GM18951 (cell line): Measurements from ENCODE around the gene SLC35F1.

Experiments used
- POLR2A ChIP-seq: IDR thresholded peaks from 4 replicates; pipeline ENCODE4 v1.6.1; 2011; ENCODE audit warnings: mild to moderate bottlenecking; ENCODE audit not compliant: insufficient read length, insufficient read depth; ENCODE audit errors: extremely low read depth
- in situ Hi-C: fragments of 300-500 bp; cut with MboI; formaldehyde crosslinking; loops from one replicate; pipeline ENCODE4 v1.12.0; 2022; ENCODE audit warnings: low sequenced_read_pairs, mixed read lengths, inconsistent platforms; ENCODE audit not compliant: unreplicated experiment

Gene SLC35F1

GRCh38 chr6:117915846-117916245 lies 8.8 kb downstream of the SLC35F1 start:
- in situ Hi-C loops, result no loop called here
- no peak for TF ChIP-seq POLR2A

GRCh38 chr6:117916483-117916882 lies 9.4 kb downstream of the SLC35F1 start:
- in situ Hi-C loops, result no loop called here
- TF ChIP-seq POLR2A, result no peak

DNA sequence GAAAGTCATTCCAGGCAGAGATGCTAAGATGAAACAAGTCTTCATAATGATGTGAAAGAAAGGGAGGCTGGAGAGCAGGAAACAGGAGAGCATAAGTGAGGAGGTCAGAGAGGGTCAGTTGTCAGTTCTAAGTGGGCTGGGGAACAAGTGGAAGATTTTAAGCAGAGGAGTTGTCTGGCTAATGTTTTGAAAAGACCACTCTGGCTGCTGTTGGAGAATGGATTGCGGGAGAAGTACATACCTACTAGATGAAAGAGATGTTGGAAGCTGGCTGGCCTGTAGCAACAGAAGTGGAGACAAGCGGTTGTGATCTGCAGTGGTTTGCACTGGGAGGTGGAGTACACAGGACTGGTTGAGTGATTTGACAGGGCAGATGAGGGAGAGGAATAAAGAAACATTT lies 10.1 kb downstream of the SLC35F1 start:
- no peak for TF ChIP-seq POLR2A
- in situ Hi-C loops, result no loop called here

DNA sequence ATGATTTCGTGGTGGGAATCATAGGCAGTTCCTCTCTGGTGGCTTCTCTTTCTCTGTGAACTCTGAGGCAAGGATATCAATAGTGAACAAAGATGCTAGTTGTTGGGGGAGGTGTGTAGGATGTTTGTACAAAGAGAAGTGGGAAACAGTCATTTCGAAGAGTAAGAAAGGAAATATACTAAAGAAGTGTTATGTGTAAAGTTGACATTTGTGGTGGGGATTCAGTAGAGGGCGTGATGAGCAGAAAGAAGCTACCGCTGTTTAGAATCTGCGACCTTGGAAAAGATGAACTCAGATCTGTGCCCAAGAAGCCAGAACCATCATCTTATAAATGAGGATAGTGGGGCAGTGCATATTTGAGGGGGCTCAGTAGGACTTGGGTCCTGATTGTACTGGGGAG lies 11.4 kb downstream of the SLC35F1 start:
- TF ChIP-seq POLR2A, result no peak
- in situ Hi-C loops, result no loop called here

DNA sequence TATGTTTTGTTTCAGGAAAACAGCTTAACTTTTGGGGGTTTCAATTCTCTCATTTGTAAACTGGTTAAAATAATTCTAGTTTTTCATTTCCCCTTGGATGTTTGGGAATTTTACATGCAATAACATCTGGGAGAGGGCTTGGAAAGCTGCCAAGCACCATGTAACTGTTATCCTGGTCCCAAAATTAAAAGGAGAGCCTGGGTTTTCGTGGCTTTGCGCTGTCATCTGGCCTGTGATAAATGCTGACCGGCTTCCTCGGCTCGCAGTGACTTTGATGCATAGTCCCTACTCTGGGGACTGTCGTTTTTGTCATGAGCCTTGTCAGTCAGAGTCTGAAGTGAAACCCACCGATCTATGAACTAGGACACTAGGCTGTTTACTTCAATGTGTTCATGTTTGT lies 12.2 kb downstream of the SLC35F1 start:
- in situ Hi-C loops, result no loop called here

DNA sequence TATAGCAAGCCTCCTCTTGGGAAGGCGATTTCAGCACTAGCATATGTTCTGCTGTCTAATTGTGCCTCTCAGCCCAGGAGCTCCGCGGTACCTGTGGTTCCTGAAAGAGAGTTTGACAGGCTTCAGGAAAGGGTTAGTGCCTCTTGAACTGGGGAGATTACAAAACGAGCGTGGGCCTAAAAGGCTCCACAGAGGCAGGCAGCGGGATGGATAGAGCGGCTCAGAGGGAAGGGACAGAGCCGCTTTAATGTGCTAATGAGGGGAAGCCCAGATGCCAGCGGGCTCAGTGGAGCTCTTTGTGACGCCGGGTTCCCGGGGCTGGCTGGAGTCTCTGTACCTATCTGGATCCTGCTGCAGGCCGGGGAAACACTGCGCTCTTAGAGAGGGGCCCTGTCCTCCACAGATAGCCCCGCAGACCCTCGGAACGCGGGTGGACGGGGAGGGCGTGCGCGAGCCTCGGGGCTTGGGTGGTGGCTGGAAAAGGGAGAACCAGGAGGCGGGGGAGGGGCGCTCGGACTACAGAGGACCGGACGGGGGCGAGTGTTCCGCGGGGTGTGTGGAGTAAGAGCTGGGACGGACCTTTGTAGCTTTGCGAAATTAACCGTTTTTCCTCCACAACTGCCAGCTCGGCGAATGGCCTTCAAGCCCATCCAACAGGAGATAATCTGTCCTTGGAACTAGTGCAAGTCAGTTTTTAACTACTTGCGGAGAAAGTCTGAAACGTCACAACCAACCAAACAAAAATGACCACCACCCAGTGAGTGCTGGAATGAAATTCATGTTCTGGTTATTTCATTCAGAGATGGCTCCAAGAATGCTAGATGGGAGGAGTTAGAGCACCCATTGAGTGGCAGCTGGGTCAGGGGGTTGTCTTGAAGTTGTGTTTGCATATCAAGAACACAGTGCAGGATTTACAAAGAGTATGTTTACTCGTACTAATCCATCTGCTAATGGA lies 13.0 kb downstream of the SLC35F1 start:
- in situ Hi-C loops, result no loop called here
- TF ChIP-seq POLR2A, result no peak

More for the DNA sequence above, 12.2 kb downstream of the SLC35F1 start:
- no peak for TF ChIP-seq POLR2A

DNA sequence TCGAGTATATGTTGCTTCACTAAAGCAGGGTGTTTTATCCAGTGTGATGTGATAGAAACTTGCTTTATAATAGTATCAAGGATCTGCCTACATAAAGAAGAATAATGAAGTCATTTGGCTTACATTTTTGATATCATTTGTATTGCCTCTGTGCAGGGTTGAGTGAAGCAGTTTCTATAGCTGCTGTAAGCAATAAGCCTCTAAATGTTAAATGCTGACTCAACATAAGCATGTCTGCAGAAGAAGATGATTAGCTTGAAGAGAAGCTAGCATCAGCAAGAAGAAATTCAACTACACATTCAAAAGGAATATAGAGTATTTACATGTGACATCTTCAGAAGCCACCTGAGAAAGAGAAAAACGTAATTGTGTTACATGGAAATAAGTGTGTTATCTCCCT lies 17.6 kb downstream of the SLC35F1 start:
- TF ChIP-seq POLR2A, result no peak
- in situ Hi-C loops, result no loop called here

DNA sequence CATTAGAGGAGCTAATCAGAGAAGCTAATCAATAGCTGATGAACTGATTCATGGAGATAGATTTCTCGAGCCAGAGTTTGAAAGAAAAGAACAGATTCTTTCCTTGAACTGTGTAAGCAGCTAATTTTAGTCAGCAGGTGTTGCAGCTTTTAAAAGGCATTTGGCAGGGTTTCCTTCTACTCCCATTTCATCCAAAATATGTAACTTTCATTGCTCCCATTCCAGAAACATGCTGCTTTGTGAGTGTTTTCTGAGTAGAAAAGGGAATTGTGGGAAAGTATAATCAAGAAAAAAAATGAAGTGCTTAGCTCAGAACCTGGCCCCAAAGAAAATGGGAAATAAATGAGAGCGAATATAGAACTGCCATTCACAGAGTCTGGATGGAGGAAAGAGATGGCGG lies 20.8 kb downstream of the SLC35F1 start:
- in situ Hi-C loops, result no loop called here
- TF ChIP-seq POLR2A, result no peak

- no peak for TF ChIP-seq POLR2A
- in situ Hi-C loops, result no loop called here
Measured at GRCh38 chr6:117928833-117929232, 21.8 kb downstream of the SLC35F1 start.

DNA sequence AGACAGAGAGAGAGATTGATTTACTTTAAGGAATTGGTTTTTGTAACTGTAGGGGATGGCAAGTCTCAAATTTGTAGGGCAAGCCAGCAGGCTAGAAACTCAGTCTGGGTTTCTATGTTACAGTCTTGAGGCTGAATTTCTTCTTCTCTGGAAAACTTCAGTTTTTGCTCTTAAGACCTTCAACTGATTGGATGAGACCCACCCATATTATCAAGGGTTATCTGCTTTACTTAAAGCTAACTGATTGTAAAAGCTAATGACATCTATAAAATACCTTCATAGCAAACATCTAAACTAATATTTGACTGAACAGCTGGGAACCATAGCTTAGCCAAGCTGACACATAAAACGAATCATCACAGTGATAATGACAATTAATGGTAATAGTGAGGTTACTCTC lies 22.4 kb downstream of the SLC35F1 start:
- no peak for TF ChIP-seq POLR2A
- in situ Hi-C loops, result no loop called here

- no peak for TF ChIP-seq POLR2A
- in situ Hi-C loops, result no loop called here
Measured at GRCh38 chr6:117930645-117931044, 23.6 kb downstream of the SLC35F1 start.

DNA sequence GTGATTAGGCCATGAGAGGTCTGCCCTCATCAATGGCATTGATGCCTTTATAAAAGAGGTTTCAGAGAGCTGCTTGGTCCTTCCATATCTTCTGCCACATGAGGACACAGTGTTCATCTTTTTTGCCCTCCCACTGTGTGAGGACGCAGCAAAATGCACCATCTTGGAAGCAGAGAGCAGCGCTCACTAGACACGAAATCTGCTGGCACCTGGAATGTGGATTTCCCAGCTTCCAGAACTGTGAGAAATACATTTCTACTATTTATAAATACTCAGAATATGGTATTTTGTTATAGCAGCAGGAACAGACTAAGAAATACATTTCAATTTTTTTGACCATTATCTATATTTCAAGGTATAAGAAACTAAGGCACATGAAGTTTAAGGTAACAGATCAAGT lies 24.9 kb downstream of the SLC35F1 start:
- no peak for TF ChIP-seq POLR2A
- in situ Hi-C loops, result no loop called here

- no peak for TF ChIP-seq POLR2A
- in situ Hi-C loops, result no loop called here
Measured at GRCh38 chr6:117932676-117933075, 25.6 kb downstream of the SLC35F1 start.

DNA sequence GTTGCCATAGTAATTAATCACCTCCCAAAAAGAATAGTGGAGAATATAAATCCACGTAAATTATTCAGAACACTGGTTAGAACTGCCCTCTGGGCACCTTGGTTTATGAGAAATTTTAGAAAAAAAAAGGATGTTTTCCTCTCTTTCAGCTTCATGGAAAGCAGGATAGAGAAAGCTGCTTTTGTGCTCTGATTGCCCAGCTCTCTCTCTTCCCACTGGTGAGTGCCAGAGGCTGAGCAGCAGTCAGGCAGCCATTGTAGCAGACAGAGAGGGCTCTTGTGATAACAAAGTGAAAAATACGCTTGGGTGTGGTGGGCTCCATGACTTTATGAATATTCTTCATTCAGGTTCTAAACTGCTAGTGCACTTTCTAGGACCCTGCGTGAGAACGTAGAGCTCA lies 26.4 kb downstream of the SLC35F1 start:
- in situ Hi-C loops, result no loop called here
- no peak for TF ChIP-seq POLR2A
